GM23338 (cell line): ENCODE results near the gene CAPN1. TPM values are rescaled to one million over a fixed set of nuclear protein-coding genes. Genes with fewer than 3 reads are reported as not detected.

Experiments
- ATAC-seq: fragments of 200-7000 bp; cut with Tn5 transposase; 3 replicates; pipeline ENCODE4 v1.9.1; 2020
- DNase-seq: peaks from one replicate; pipeline ENCODE4 v3.0.0-alpha.2; 2015; ENCODE audit warnings: low spot score
- H2AFZ ChIP-seq: fragments of 200-600 bp; sonication (generic); 2 replicates; pipeline ENCODE4 v1.8.0; 2016; ENCODE audit warnings: antibody characterized with exemption, mild to moderate bottlenecking, moderate library complexity
- H3F3A ChIP-seq: fragments of 200-600 bp; sonication (generic); replicated peaks from 2 replicates; pipeline ENCODE4 v1.8.0; 2017; ENCODE audit warnings: antibody characterized with exemption, mixed run types, low read depth
- H3K27ac ChIP-seq: fragments of 200-600 bp; sonication (generic); 2 replicates; pipeline ENCODE4 v1.6.1; 2016; ENCODE audit warnings: low read depth
- H3K27me3 ChIP-seq: fragments of 200-600 bp; sonication (generic); 2 replicates; pipeline ENCODE4 v1.8.0; 2016; ENCODE audit warnings: mild to moderate bottlenecking, mixed run types, moderate library complexity; ENCODE audit not compliant: insufficient read depth
- H3K36me3 ChIP-seq: fragments of 200-600 bp; sonication (generic); 2 replicates; pipeline ENCODE4 v1.8.0; 2016; ENCODE audit warnings: mild to moderate bottlenecking; ENCODE audit not compliant: insufficient read depth
- H3K4me1 ChIP-seq: fragments of 200-600 bp; sonication (generic); 2 replicates; pipeline ENCODE4 v1.8.0; 2016; ENCODE audit warnings: mild to moderate bottlenecking, moderate library complexity; ENCODE audit not compliant: insufficient read depth
- H3K4me2 ChIP-seq: fragments of 200-600 bp; sonication (generic); 2 replicates; pipeline ENCODE4 v1.7.1; 2017; ENCODE audit warnings: mixed run types
- H3K4me3 ChIP-seq: fragments of 200-600 bp; sonication (generic); 2 replicates; pipeline ENCODE4 v1.6.1; 2016; ENCODE audit warnings: mixed run types
- H3K79me2 ChIP-seq: fragments of 200-600 bp; sonication (generic); replicated peaks from 2 replicates; pipeline ENCODE4 v1.8.0; 2017; ENCODE audit warnings: mild to moderate bottlenecking; ENCODE audit not compliant: insufficient read depth
- H3K9me2 ChIP-seq: fragments of 200-600 bp; sonication (generic); 2 replicates; pipeline ENCODE4 v1.8.0; 2017; ENCODE audit not compliant: insufficient read depth
- H4K20me1 ChIP-seq: fragments of 200-600 bp; sonication (generic); replicated peaks from 2 replicates; pipeline ENCODE4 v1.8.0; 2017; ENCODE audit warnings: mild to moderate bottlenecking; ENCODE audit not compliant: insufficient read depth
- H3K27ac Mint-ChIP-seq: 2 replicates; pipeline ENCODE4 v1.8.0; 2020; ENCODE audit warnings: inconsistent platforms, mild to moderate bottlenecking, moderate library complexity, mixed read lengths
- H3K27me3 Mint-ChIP-seq: 3 replicates; pipeline ENCODE4 v1.8.0; 2022; ENCODE audit warnings: low read depth, mild to moderate bottlenecking, moderate library complexity, mixed read lengths, inconsistent platforms; ENCODE audit not compliant: insufficient read depth, poor library complexity
- H3K36me3 Mint-ChIP-seq: 3 replicates; pipeline ENCODE4 v1.8.0; 2021; ENCODE audit warnings: low read depth, mild to moderate bottlenecking, inconsistent platforms, moderate library complexity, mixed read lengths
- H3K4me1 Mint-ChIP-seq: 3 replicates; pipeline ENCODE4 v1.8.0; 2020; ENCODE audit warnings: mild to moderate bottlenecking, inconsistent platforms, mixed read lengths
- H3K4me3 Mint-ChIP-seq: 3 replicates; pipeline ENCODE4 v1.8.0; 2021; ENCODE audit warnings: moderate library complexity, mild to moderate bottlenecking, inconsistent platforms, mixed read lengths
- H3K9me3 Mint-ChIP-seq: 3 replicates; pipeline ENCODE4 v1.8.0; 2020; ENCODE audit warnings: moderate library complexity, mild to moderate bottlenecking, inconsistent platforms, mixed read lengths
- CREB1 ChIP-seq: fragments of 250-450 bp; sonication (Bioruptor Pico); IDR thresholded peaks from 2 replicates; pipeline ENCODE4 v1.5.0; 2020; ENCODE audit warnings: low read depth, mild to moderate bottlenecking, moderate library complexity
- CTCF ChIP-seq, 2 experiments: fragments of 200-600 bp in 1 of 2; sonication (generic) in 1 of 2; conservative IDR thresholded peaks; 2 replicates each; pipeline versions ENCODE4 v1.5.1 to v1.6.1; 2016 to 2017; ENCODE audit warnings: antibody characterized with exemption in 2 of 2, low read depth in 2 of 2, mild to moderate bottlenecking in 2 of 2, moderate library complexity in 1 of 2
- EZH2 ChIP-seq: fragments of 200-600 bp; sonication (generic); IDR thresholded peaks from one replicate; pipeline ENCODE4 v1.8.0; 2017; ENCODE audit warnings: antibody characterized with exemption, mild to moderate bottlenecking, low read depth; ENCODE audit not compliant: unreplicated experiment
- EZH2phosphoT487 ChIP-seq: fragments of 200-600 bp; sonication (generic); IDR thresholded peaks from one replicate; pipeline ENCODE4 v1.8.1; 2018; ENCODE audit warnings: antibody characterized with exemption; ENCODE audit not compliant: unreplicated experiment
- JUNB ChIP-seq: IDR thresholded peaks from one replicate; pipeline ENCODE4 v1.6.1; 2016; ENCODE audit warnings: antibody characterized with exemption; ENCODE audit not compliant: unreplicated experiment
- NANOG ChIP-seq: IDR thresholded peaks from 2 replicates; pipeline ENCODE4 v1.6.1; 2016; ENCODE audit warnings: antibody characterized with exemption, borderline replicate concordance
- REST ChIP-seq: IDR thresholded peaks from one replicate; pipeline ENCODE4 v1.6.1; 2018; ENCODE audit warnings: antibody characterized with exemption; ENCODE audit not compliant: unreplicated experiment
- STAT1 ChIP-seq: IDR thresholded peaks from one replicate; pipeline ENCODE4 v1.6.1; 2016; ENCODE audit warnings: antibody characterized with exemption; ENCODE audit not compliant: unreplicated experiment
- ZNF114 ChIP-seq: fragments of 250-450 bp; sonication (Bioruptor Pico); IDR thresholded peaks from 2 replicates; pipeline ENCODE4 v1.5.0; 2020; ENCODE audit warnings: mild to moderate bottlenecking, moderate library complexity
- ZNF331 ChIP-seq: fragments of 250-450 bp; sonication (Bioruptor Pico); IDR thresholded peaks from 2 replicates; pipeline ENCODE4 v1.5.0; 2020; ENCODE audit warnings: low read depth, mild to moderate bottlenecking, moderate library complexity
- polyA plus RNA-seq: library from polyadenylated mRNA; unstranded; fragments of >200 nt; fragmentation: Nextera tagmentation; extraction: Ambion mirVana; gene quantifications from 2 replicates; pipeline ENCODE4 v1.2.1, GENCODE V29; 2016
- total RNA-seq: library from RNA; depleted of rRNA; stranded (reverse); fragments of >200 nt; shearing (Covaris generic); gene quantifications from 2 replicates; pipeline ENCODE4 v1.2.3, GENCODE V29; 2014
- TF ChIP-seq, protein P1 (sequence below): fragments of 250-450 bp; sonication (Bioruptor Pico); IDR thresholded peaks from 2 replicates; pipeline ENCODE4 v1.5.0; 2020; ENCODE audit warnings: mild to moderate bottlenecking, moderate library complexity

CAPN1 gene
- total and polyA plus RNA-seq, 2 experiments from 2014 or later, result 67.3 to 277 TPM

- DNase-seq, result no peak
- H3K36me3 ChIP-seq, result peaks cover 1% of the 10 kb centered on the region
- TF ChIP-seq NANOG (no peak), EZH2 (no peak), REST (no peak), ZNF331 (CRISPR knock-in tag) (no peak), CREB1 (CRISPR knock-in tag) (no peak), ZNF114 (no peak), JUNB (no peak), CTCF (conservative IDR thresholded peaks at IDR 0.05; ENCODE audit: low read depth in 2 of 2) (no peak), EZH2phosphoT487 (no peak), STAT1 (no peak)
- TF ChIP-seq, protein P1, sequence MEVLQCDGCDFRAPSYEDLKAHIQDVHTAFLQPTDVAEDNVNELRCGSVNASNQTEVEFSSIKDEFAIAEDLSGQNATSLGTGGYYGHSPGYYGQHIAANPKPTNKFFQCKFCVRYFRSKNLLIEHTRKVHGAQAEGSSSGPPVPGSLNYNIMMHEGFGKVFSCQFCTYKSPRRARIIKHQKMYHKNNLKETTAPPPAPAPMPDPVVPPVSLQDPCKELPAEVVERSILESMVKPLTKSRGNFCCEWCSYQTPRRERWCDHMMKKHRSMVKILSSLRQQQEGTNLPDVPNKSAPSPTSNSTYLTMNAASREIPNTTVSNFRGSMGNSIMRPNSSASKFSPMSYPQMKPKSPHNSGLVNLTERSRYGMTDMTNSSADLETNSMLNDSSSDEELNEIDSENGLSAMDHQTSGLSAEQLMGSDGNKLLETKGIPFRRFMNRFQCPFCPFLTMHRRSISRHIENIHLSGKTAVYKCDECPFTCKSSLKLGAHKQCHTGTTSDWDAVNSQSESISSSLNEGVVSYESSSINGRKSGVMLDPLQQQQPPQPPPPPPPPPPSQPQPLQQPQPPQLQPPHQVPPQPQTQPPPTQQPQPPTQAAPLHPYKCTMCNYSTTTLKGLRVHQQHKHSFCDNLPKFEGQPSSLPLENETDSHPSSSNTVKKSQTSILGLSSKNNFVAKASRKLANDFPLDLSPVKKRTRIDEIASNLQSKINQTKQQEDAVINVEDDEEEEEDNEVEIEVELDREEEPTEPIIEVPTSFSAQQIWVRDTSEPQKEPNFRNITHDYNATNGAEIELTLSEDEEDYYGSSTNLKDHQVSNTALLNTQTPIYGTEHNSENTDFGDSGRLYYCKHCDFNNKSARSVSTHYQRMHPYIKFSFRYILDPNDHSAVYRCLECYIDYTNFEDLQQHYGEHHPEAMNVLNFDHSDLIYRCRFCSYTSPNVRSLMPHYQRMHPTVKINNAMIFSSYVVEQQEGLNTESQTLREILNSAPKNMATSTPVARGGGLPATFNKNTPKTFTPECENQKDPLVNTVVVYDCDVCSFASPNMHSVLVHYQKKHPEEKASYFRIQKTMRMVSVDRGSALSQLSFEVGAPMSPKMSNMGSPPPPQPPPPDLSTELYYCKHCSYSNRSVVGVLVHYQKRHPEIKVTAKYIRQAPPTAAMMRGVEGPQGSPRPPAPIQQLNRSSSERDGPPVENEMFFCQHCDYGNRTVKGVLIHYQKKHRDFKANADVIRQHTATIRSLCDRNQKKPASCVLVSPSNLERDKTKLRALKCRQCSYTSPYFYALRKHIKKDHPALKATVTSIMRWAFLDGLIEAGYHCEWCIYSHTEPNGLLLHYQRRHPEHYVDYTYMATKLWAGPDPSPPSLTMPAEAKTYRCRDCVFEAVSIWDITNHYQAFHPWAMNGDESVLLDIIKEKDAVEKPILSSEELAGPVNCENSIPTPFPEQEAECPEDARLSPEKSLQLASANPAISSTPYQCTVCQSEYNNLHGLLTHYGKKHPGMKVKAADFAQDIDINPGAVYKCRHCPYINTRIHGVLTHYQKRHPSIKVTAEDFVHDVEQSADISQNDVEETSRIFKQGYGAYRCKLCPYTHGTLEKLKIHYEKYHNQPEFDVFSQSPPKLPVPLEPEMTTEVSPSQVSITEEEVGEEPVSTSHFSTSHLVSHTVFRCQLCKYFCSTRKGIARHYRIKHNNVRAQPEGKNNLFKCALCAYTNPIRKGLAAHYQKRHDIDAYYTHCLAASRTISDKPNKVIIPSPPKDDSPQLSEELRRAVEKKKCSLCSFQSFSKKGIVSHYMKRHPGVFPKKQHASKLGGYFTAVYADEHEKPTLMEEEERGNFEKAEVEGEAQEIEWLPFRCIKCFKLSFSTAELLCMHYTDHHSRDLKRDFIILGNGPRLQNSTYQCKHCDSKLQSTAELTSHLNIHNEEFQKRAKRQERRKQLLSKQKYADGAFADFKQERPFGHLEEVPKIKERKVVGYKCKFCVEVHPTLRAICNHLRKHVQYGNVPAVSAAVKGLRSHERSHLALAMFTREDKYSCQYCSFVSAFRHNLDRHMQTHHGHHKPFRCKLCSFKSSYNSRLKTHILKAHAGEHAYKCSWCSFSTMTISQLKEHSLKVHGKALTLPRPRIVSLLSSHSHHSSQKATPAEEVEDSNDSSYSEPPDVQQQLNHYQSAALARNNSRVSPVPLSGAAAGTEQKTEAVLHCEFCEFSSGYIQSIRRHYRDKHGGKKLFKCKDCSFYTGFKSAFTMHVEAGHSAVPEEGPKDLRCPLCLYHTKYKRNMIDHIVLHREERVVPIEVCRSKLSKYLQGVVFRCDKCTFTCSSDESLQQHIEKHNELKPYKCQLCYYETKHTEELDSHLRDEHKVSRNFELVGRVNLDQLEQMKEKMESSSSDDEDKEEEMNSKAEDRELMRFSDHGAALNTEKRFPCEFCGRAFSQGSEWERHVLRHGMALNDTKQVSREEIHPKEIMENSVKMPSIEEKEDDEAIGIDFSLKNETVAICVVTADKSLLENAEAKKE (CRISPR knock-in tag), result no peak
- H3F3A ChIP-seq, result peaks cover 12% of the 10 kb centered on the region; the same call in 1 of the 2 replicates
- no peak overlapping the region for H3K27ac Mint-ChIP-seq
- peaks cover 18% of the 10 kb centered on the region for H3K27me3 Mint-ChIP-seq
- no peaks in the 10 kb centered on the region for H3K9me2 ChIP-seq
- peak overlapping the region; percentile 99 for H3K4me2 ChIP-seq
- H3K9me3 Mint-ChIP-seq, result no peaks in the 10 kb centered on the region
- peaks cover 19% of the 10 kb centered on the region for H3K4me1 Mint-ChIP-seq
- H2AFZ ChIP-seq, result no peak overlapping the region
- H3K27ac ChIP-seq, result no peak overlapping the region
- peaks cover 19% of the 10 kb centered on the region for H3K79me2 ChIP-seq
- no peaks in the 10 kb centered on the region for H4K20me1 ChIP-seq
- H3K36me3 Mint-ChIP-seq, result peaks cover 22% of the 10 kb centered on the region
- peaks cover 20% of the 10 kb centered on the region; the same call in 1 of the 2 replicates for H3K4me1 ChIP-seq
- no peaks in the 10 kb centered on the region for H3K27me3 ChIP-seq
- no peak for ATAC-seq
- H3K4me3 ChIP-seq, result no peak overlapping the region
- H3K4me3 Mint-ChIP-seq, result peak overlapping the region; percentile 97
Measured at GRCh38 chr11:65132238-65132987, 49.3 kb upstream of the CAPN1 start.
